SU-DHL-6 (cell line): ENCODE results near the gene NENF.

Source experiments
- H2AFZ ChIP-seq: fragments of 200-600 bp; sonication (generic); 2 replicates; pipeline ENCODE4 v1.6.1; 2014; ENCODE audit warnings: low read depth, mild to moderate bottlenecking, moderate library complexity, mixed read lengths, antibody characterized with exemption, low read length; ENCODE audit not compliant: severe bottlenecking
- H3F3A ChIP-seq: fragments of 200-600 bp; shearing (Covaris generic); 2 replicates; pipeline ENCODE4 v1.6.0; 2016; ENCODE audit warnings: antibody characterized with exemption, mild to moderate bottlenecking; ENCODE audit not compliant: insufficient read depth
- H3K27ac ChIP-seq: fragments of 200-600 bp; sonication (generic); 2 replicates; pipeline ENCODE4 v1.5.1; 2016; ENCODE audit warnings: low read depth, mild to moderate bottlenecking, low read length, moderate library complexity, mixed read lengths
- H3K27me3 ChIP-seq: fragments of 200-600 bp; sonication (generic), shearing (Covaris generic); 2 replicates; pipeline ENCODE4 v1.6.0; 2014; ENCODE audit warnings: mild to moderate bottlenecking, low read length
- H3K36me3 ChIP-seq: fragments of 200-600 bp; sonication (generic); 2 replicates; pipeline ENCODE4 v1.6.1; 2014; ENCODE audit warnings: mild to moderate bottlenecking, low read length, mixed read lengths
- H3K4me2 ChIP-seq: fragments of 300-600, 200-600 bp; shearing (Covaris generic), sonication (generic); 2 replicates; pipeline ENCODE4 v1.6.0; 2014; ENCODE audit warnings: low read length, low read depth, mild to moderate bottlenecking; ENCODE audit not compliant: poor library complexity, severe bottlenecking
- H3K4me3 ChIP-seq: fragments of 200-600 bp; sonication (generic); 2 replicates; pipeline ENCODE4 v1.5.1; 2014; ENCODE audit warnings: antibody characterized with exemption, low read length, mild to moderate bottlenecking, mixed read lengths; ENCODE audit not compliant: insufficient read depth, poor library complexity, severe bottlenecking
- H3K79me2 ChIP-seq: fragments of 200-600 bp; sonication (generic); 2 replicates; pipeline ENCODE4 v1.6.1; 2014; ENCODE audit warnings: mild to moderate bottlenecking, low read length, moderate library complexity; ENCODE audit not compliant: insufficient read depth
- H3K9ac ChIP-seq: fragments of 200-600 bp; sonication (generic); 2 replicates; pipeline ENCODE4 v1.7.0; 2014; ENCODE audit warnings: mild to moderate bottlenecking, low read length
- H3K9me2 ChIP-seq: fragments of 200-600 bp; sonication (generic); replicated peaks from 2 replicates; pipeline ENCODE4 v1.6.1; 2014; ENCODE audit warnings: low read length; ENCODE audit not compliant: insufficient read depth
- H3K9me3 ChIP-seq: fragments of 200-600 bp; sonication (generic); 2 replicates; pipeline ENCODE4 v1.6.1; 2014; ENCODE audit warnings: low read length, mixed read lengths; ENCODE audit not compliant: insufficient read depth
- H4K20me1 ChIP-seq: fragments of 200-600 bp; sonication (generic); 2 replicates; pipeline ENCODE4 v1.6.1; 2014; ENCODE audit warnings: low read depth, mild to moderate bottlenecking, antibody characterized with exemption, low read length, moderate library complexity, mixed read lengths
- CTCF ChIP-seq: fragments of 200-600 bp; sonication (generic); IDR thresholded peaks from one replicate; pipeline ENCODE4 v1.5.1; 2017; ENCODE audit warnings: antibody characterized with exemption, mild to moderate bottlenecking, low read length, moderate library complexity; ENCODE audit not compliant: insufficient read depth, poor library complexity, severe bottlenecking
- EZH2phosphoT487 ChIP-seq: fragments of 200-600 bp; sonication (generic), shearing (Covaris generic); conservative IDR thresholded peaks from 2 replicates; pipeline ENCODE4 v1.6.1; 2018; ENCODE audit warnings: mild to moderate bottlenecking, antibody characterized with exemption, low read length, moderate library complexity, mixed read lengths

The NENF gene

GRCh38 chr1:212453156-212453857, 20.6 kb downstream of the NENF start:
- Histone ChIP-seq H3F3A (no peaks in the 10 kb centered on the region), H2AFZ (no peak overlapping the region), H3K4me3 (no peak overlapping the region), H3K9me3 (no peaks in the 10 kb centered on the region), H3K36me3 (no peaks in the 10 kb centered on the region), H3K9ac (no peak overlapping the region), H3K27me3 (no peaks in the 10 kb centered on the region), H3K79me2 (no peaks in the 10 kb centered on the region), H4K20me1 (no peaks in the 10 kb centered on the region), H3K4me2 (no peak overlapping the region), H3K9me2 (no peaks in the 10 kb centered on the region), H3K27ac (no peak overlapping the region)
- TF ChIP-seq CTCF (no peak), EZH2phosphoT487 (no peak)

DNA sequence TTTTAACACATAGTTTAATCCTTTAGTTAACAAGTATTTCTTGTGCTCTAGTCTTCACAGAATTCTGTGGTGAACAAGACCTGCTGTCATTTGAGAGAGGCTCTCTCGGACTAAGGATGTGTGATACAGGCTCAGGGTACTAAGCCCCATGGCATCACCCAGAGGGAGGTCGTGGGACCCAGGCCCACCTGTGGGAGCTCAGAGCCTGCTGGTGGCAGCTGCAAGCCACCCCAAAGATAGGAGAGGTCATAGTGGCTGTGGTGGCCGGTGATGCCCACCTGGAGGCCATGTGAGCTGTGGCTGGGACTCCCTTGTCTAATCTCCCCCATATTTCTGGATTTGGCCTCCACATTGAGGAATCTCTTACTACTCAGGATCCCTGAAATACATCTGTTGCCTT, 22.0 kb downstream of the NENF start:
- no peaks in the 10 kb centered on the region for H4K20me1 ChIP-seq
- H3K79me2 ChIP-seq: no peaks in the 10 kb centered on the region
- no peaks in the 10 kb centered on the region for H3F3A ChIP-seq
- no peak overlapping the region for H3K4me2 ChIP-seq
- no peaks in the 10 kb centered on the region for H3K9me3 ChIP-seq
- H3K9ac ChIP-seq: no peak overlapping the region
- H3K4me3 ChIP-seq: no peak overlapping the region
- H2AFZ ChIP-seq: no peak overlapping the region
- H3K27me3 ChIP-seq: no peaks in the 10 kb centered on the region
- H3K9me2 ChIP-seq: no peaks in the 10 kb centered on the region
- H3K36me3 ChIP-seq: no peaks in the 10 kb centered on the region
- TF ChIP-seq EZH2phosphoT487 (no peak), CTCF (no peak)
- no peak overlapping the region for H3K27ac ChIP-seq

DNA sequence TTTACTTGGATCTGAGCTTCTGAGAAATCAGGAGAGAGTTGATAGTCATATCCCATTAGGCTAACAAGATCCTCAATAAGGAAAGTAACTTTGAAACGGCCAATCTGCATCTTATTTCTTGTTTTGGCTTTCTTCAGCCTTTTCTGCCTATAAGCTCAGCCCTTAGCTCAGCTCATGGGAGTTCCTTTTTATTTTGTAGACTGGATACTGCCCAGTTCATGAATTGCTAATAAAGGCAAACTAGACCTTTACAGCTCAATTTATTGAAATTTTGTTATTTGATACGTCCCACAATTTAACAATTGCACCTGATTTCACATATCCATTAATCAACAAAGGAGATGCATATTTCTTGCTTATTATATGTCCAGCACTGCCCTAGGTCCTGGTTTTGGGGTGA, 22.7 kb downstream of the NENF start:
- H3K27me3 ChIP-seq: no peaks in the 10 kb centered on the region
- H3K9ac ChIP-seq: no peak overlapping the region
- H3F3A ChIP-seq: no peaks in the 10 kb centered on the region
- TF ChIP-seq EZH2phosphoT487 (no peak), CTCF (no peak)
- H3K9me2 ChIP-seq: no peaks in the 10 kb centered on the region
- no peaks in the 10 kb centered on the region for H3K9me3 ChIP-seq
- no peaks in the 10 kb centered on the region for H4K20me1 ChIP-seq
- no peak overlapping the region for H3K27ac ChIP-seq
- H2AFZ ChIP-seq: no peak overlapping the region
- H3K79me2 ChIP-seq: no peaks in the 10 kb centered on the region
- H3K4me3 ChIP-seq: no peak overlapping the region
- H3K4me2 ChIP-seq: no peak overlapping the region
- H3K36me3 ChIP-seq: no peaks in the 10 kb centered on the region
